ENCODE data around the gene COQ8A. TPM values are rescaled to one million over a fixed set of nuclear protein-coding genes. Genes with fewer than 3 reads are reported as not detected.

The COQ8A gene
- total and polyA plus RNA-seq, 8 donors = 26.4 to 384 (median 65.2) TPM

DNA sequence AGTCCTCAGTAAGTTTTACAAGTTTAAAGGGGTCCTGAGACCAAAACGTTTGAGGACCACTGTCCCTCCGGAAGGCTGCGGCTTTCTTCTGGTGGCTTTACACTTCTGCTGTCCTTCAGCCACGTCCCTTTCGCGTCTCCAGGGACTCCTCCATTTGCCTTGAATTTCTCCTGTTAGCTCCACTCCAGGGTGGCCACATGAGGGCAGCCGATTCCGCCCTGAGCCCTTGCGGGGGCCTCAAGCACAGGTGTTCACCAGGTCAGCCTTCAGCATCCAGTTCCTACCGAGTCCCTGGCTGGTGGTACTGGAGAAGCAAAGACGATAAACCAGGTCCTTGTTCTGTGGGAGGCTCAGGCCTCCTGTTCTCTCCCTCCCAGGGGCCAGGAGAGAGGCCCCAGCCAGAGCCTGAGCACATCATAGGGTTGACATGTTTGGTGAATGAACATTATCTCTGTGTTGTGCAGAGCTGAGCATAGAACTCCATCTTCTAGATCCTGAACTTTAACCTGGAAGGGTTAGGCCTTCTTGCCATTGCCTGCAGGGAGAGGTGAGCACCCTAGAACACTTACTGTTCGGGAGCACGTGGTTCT, 27.4 kb upstream of the COQ8A start:
- no peaks in the 10 kb centered on the region for H3K9me3 ChIP-seq
- intact Hi-C loops (cut with DNase I; ENCODE audit: low total_unique reads) = no loop called here
- H3K4me3 ChIP-seq = no peak overlapping the region
- DNase-seq = peak; percentile 82 to 91
- peaks cover 0 to 30% (median 20%) of the 10 kb centered on the region in 4 donors for H3K36me3 ChIP-seq
- TF ChIP-seq, protein P1, sequence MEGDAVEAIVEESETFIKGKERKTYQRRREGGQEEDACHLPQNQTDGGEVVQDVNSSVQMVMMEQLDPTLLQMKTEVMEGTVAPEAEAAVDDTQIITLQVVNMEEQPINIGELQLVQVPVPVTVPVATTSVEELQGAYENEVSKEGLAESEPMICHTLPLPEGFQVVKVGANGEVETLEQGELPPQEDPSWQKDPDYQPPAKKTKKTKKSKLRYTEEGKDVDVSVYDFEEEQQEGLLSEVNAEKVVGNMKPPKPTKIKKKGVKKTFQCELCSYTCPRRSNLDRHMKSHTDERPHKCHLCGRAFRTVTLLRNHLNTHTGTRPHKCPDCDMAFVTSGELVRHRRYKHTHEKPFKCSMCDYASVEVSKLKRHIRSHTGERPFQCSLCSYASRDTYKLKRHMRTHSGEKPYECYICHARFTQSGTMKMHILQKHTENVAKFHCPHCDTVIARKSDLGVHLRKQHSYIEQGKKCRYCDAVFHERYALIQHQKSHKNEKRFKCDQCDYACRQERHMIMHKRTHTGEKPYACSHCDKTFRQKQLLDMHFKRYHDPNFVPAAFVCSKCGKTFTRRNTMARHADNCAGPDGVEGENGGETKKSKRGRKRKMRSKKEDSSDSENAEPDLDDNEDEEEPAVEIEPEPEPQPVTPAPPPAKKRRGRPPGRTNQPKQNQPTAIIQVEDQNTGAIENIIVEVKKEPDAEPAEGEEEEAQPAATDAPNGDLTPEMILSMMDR (IDR thresholded peaks at IDR 0.05) = peak in 5 of 7 experiments; percentile 49 to 79 (median 64)
- TF ChIP-seq EP300 (IDR thresholded peaks at IDR 0.05) (no peak), POLR2AphosphoS5 (IDR thresholded peaks at IDR 0.05) (peak in 1 of 3 donors; percentile 73)
- no peak overlapping the region for H3K27ac ChIP-seq
- H3K27me3 ChIP-seq = no peaks in the 10 kb centered on the region
- H3K4me1 ChIP-seq = peaks cover 0 to 4% (median 0%) of the 10 kb centered on the region in 4 donors
- WGBS, 5 donors = 24 to 41% (median 28%) methylated on average over 13 of the region's 13 CpGs

GRCh38 chr1:226915672-226915995, 24.5 kb upstream of the COQ8A start:
- peaks cover 0 to 4% (median 0%) of the 10 kb centered on the region in 4 donors for H3K4me1 ChIP-seq
- WGBS, 5 donors = 30 to 88% (median 53%) methylated on average over 3 of the region's 3 CpGs
- TF ChIP-seq POLR2AphosphoS5 (IDR thresholded peaks at IDR 0.05) (no peak), EP300 (IDR thresholded peaks at IDR 0.05) (no peak), POLR2A (IDR thresholded peaks at IDR 0.05) (no peak)
- TF ChIP-seq, protein P1 (IDR thresholded peaks at IDR 0.05) = no peak
- no peaks in the 10 kb centered on the region for H3K9me3 ChIP-seq
- no peak overlapping the region for H3K4me3 ChIP-seq
- no peak for DNase-seq
- H3K27me3 ChIP-seq = no peaks in the 10 kb centered on the region
- peaks cover 0 to 30% (median 9%) of the 10 kb centered on the region in 4 donors for H3K36me3 ChIP-seq
- intact Hi-C loops (cut with DNase I; ENCODE audit: low total_unique reads) = no loop called here
- no peak overlapping the region for H3K27ac ChIP-seq

- H3K4me3 ChIP-seq = no peak overlapping the region
- no peak for TF ChIP-seq POLR2AphosphoS5 (IDR thresholded peaks at IDR 0.05)
- no peak for TF ChIP-seq EP300 (IDR thresholded peaks at IDR 0.05)
- TF ChIP-seq, protein P1 (IDR thresholded peaks at IDR 0.05) = no peak
- no peak for TF ChIP-seq POLR2A (IDR thresholded peaks at IDR 0.05)
- H3K9me3 ChIP-seq = no peaks in the 10 kb centered on the region
- intact Hi-C loops (cut with DNase I; ENCODE audit: low total_unique reads) = no loop called here
- no peaks in the 10 kb centered on the region for H3K27me3 ChIP-seq
- no peak overlapping the region for H3K27ac ChIP-seq
- peaks cover 0 to 22% (median 7%) of the 10 kb centered on the region in 4 donors for H3K36me3 ChIP-seq
- WGBS, 5 donors = 88 to 97% (median 95%) methylated on average over 2 of the region's 2 CpGs
- no peak for DNase-seq
- H3K4me1 ChIP-seq = peaks cover 0 to 4% (median 0%) of the 10 kb centered on the region in 4 donors
These were observed 23.6 kb upstream of the COQ8A start for GRCh38 chr1:226916497-226916896.

DNA sequence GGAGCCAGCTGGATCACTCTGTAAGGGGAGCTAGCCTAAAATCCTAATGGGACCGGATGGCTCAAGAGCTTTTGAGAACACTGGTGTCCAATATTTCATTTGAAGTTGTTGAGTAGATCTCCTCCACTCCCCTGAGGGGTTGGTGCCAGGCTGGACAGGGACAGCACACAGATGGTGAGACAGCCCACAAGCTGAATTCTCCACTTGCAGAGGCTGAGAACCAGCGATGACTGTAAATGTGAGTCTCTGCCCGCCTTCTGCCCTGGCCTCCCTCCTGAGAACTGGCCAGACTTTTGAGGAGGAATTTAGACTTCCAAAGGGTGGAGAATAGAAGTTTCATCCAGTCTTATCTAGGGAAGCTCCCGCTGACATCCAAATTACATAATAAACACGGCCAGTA, 20.5 kb upstream of the COQ8A start:
- TF ChIP-seq, protein P1 (IDR thresholded peaks at IDR 0.05) = no peak
- no peak for TF ChIP-seq EP300 (IDR thresholded peaks at IDR 0.05)
- no peak for TF ChIP-seq POLR2A (IDR thresholded peaks at IDR 0.05)
- TF ChIP-seq POLR2AphosphoS5 (IDR thresholded peaks at IDR 0.05) = no peak
- Histone ChIP-seq H3K27ac (peak overlapping the region in 1 of 5 donors; percentile 64), H3K4me1 (no peaks in the 10 kb centered on the region), H3K27me3 (no peaks in the 10 kb centered on the region), H3K36me3 (peaks cover 0 to 14% (median 7%) of the 10 kb centered on the region in 4 donors), H3K9me3 (no peaks in the 10 kb centered on the region), H3K4me3 (no peak overlapping the region)
- no peak for DNase-seq
- intact Hi-C loops (cut with DNase I; ENCODE audit: low total_unique reads) = no loop called here
- WGBS, 5 donors = 83 to 96% (median 92%) methylated on average over 5 of the region's 5 CpGs

Data from stomach (tissue), 9 donors.